ENCODE results near the gene TALDO1. TPM values are rescaled to one million over a fixed set of nuclear protein-coding genes. Genes with fewer than 3 reads are reported as not detected.

Gene TALDO1
- total and polyA plus RNA-seq, 5 experiments from 2014 or later = 120 to 173 (median 160) TPM

- H3K36me3 Mint-ChIP-seq = no peaks in the 10 kb centered on the region
- DNase-seq (peak in 6 of 10 donors; percentile 12 to 46 (median 34)), ATAC-seq (peak; percentile 43 to 66)
- peak overlapping the region; percentile 79 to 91 (median 86) for H3K4me3 Mint-ChIP-seq
- H3K9me3 Mint-ChIP-seq = no peaks in the 10 kb centered on the region
- POLR2A ChIA-PET = interaction anchor here (0.7 to 3.7 kb wide), 6 partner anchors 20 to 209 kb away, joined by 3 to 18 read pairs (median 6); partner anchors contain the start of genes LRRC56 and PIDD1
- H3K4me1 Mint-ChIP-seq = peaks cover 4 to 27% (median 22%) of the 10 kb centered on the region in 4 donors
- peak overlapping the region; percentile 15 to 89 (median 74) for H3K27ac Mint-ChIP-seq
- H3K27me3 Mint-ChIP-seq = no peaks in the 10 kb centered on the region
These were observed 741 bp upstream of the TALDO1 start for GRCh38 chr11:746289-747157.

GRCh38 chr11:748007-748359 is 719 bp downstream of the TALDO1 start:
- H3K27me3 Mint-ChIP-seq = no peaks in the 10 kb centered on the region
- peak in 1 of 2 donors; percentile 4 for ATAC-seq
- POLR2A ChIA-PET = interaction anchor here (0.6 to 3.7 kb wide), 11 partner anchors 8 to 230 kb away, joined by 3 to 18 read pairs (median 5); partner anchors contain the start of genes LRRC56, PIDD1, RPLP2 and TSPAN4
- peak overlapping the region; percentile 1 to 83 (median 76) for H3K27ac Mint-ChIP-seq
- peaks cover 0 to 5% (median 0%) of the 10 kb centered on the region in 3 donors for H3K36me3 Mint-ChIP-seq
- DNase-seq = no peak
- peak overlapping the region; percentile 76 to 88 (median 82) for H3K4me3 Mint-ChIP-seq
- no peaks in the 10 kb centered on the region for H3K9me3 Mint-ChIP-seq
- H3K4me1 Mint-ChIP-seq = peaks cover 4 to 33% (median 22%) of the 10 kb centered on the region in 4 donors

DNA sequence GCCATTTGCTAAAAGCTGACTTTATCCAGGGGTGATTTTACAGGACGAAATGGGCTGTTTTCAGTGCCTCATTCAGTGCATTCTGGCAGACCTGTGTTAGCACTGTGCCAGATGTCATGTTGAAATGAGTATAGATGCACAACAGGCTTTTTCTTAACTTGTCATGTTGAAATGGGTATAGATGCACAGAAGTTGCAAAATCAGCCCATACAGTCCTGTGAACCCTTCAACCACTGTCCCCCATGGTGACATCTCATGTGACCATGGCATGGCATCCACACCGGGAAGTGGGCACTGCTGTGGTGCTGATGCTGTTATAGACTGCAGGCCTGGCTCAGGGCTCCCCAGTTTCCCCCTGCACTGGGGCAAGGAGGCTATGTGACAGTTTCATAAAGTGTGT is 2.5 kb downstream of the TALDO1 start:
- Mint-ChIP-seq H3K36me3 (peaks cover 0 to 5% (median 0%) of the 10 kb centered on the region in 3 donors), H3K27ac (no peak overlapping the region), H3K4me3 (peak overlapping the region in 8 of 10 donors; percentile 11 to 55 (median 37)), H3K27me3 (no peaks in the 10 kb centered on the region), H3K9me3 (no peaks in the 10 kb centered on the region), H3K4me1 (peaks cover 4 to 33% (median 22%) of the 10 kb centered on the region in 4 donors)
- DNase-seq = no peak
- no peak for ATAC-seq
- POLR2A ChIA-PET = interaction anchor here (0.8 to 1.2 kb wide), 2 partner anchors 76 to 533 kb away, joined by 3 to 4 read pairs; no protein-coding TSS in a partner anchor

DNA sequence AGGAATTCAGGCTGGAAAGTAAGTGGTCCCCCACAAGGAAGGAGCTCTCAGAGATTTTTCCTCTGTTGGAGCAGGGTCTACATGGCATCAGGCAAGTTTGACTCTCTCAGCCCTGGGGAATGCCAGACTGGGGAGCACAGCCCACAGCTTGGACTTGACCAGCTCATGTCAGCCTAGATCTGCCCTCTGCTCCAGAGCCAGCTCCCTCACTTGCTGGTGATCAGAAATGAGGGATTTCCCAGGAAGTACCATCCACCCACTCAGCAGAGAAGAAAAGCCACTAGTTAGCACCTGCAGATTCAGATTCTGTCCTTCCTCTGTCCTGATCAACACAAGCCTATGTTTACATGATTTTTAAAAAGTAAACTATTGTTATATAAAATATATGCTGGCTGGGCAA is 13.0 kb downstream of the TALDO1 start:
- H3K4me1 Mint-ChIP-seq = peaks cover 0 to 3% (median under 1%) of the 10 kb centered on the region in 4 donors
- DNase-seq (no peak), ATAC-seq (no peak)
- H3K36me3 Mint-ChIP-seq = peaks cover 0 to 76% (median 0%) of the 10 kb centered on the region in 3 donors
- no peaks in the 10 kb centered on the region for H3K9me3 Mint-ChIP-seq
- no peaks in the 10 kb centered on the region for H3K27me3 Mint-ChIP-seq
- H3K4me3 Mint-ChIP-seq = no peak overlapping the region
- H3K27ac Mint-ChIP-seq = no peak overlapping the region
- POLR2A ChIA-PET = no interaction called here

DNA sequence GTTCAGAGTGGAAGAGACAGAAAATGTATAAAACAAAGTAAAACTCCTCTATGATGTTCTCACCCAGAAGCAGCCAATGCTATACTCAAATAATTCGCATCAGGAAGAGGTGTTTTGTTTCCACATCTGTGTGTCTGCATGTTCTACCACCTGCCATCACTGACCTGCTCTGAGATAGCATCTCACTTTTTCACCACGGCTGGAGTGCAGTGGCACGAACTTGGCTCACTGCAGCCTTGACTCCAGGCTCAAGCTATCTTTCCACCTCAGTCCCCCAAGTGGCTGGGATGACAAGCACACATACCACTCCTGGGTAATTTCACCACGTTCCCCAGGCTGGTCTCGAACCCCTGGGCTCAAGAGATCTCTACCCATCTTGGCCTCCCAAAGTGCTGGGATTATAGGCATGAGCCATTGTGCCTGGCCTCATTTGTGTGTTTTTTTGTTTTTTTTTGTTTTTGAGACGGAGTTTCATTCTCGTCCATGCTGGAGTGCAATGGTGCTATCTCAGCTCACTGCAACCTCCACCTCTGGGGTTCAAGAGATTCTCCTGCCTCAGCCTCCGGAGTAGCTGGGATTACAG is 14.4 kb downstream of the TALDO1 start:
- H3K4me3 Mint-ChIP-seq = no peak overlapping the region
- H3K27ac Mint-ChIP-seq = no peak overlapping the region
- H3K4me1 Mint-ChIP-seq = peaks cover 0 to 3% (median 1%) of the 10 kb centered on the region in 4 donors
- peaks cover 0 to 69% (median 0%) of the 10 kb centered on the region in 3 donors for H3K36me3 Mint-ChIP-seq
- no peaks in the 10 kb centered on the region for H3K27me3 Mint-ChIP-seq
- POLR2A ChIA-PET = interaction anchor here (0.6 to 1.0 kb wide), 2 partner anchors 23 to 35 kb away, joined by 3 read pairs; no protein-coding TSS in a partner anchor
- no peak for DNase-seq
- no peaks in the 10 kb centered on the region for H3K9me3 Mint-ChIP-seq
- no peak for ATAC-seq

- Mint-ChIP-seq H3K27me3 (no peaks in the 10 kb centered on the region), H3K27ac (peak overlapping the region in 2 of 10 donors; percentile 33 to 37), H3K9me3 (no peaks in the 10 kb centered on the region), H3K4me1 (peaks cover 0 to 3% (median 1%) of the 10 kb centered on the region in 4 donors), H3K36me3 (peaks cover 0 to 60% (median 0%) of the 10 kb centered on the region in 3 donors), H3K4me3 (no peak overlapping the region)
- DNase-seq = no peak
- POLR2A ChIA-PET = interaction anchor here (0.6 to 1.0 kb wide), 3 partner anchors 24 to 62 kb away, joined by 3 read pairs; no protein-coding TSS in a partner anchor
- ATAC-seq = no peak
These were observed 15.3 kb downstream of the TALDO1 start for GRCh38 chr11:762421-763072.

GRCh38 chr11:763073-763463 is 15.8 kb downstream of the TALDO1 start:
- H3K36me3 Mint-ChIP-seq = peaks cover 0 to 56% (median 0%) of the 10 kb centered on the region in 3 donors
- ATAC-seq (no peak), DNase-seq (no peak)
- no peaks in the 10 kb centered on the region for H3K9me3 Mint-ChIP-seq
- peak overlapping the region in 1 of 10 donors; percentile 31 for H3K27ac Mint-ChIP-seq
- POLR2A ChIA-PET = interaction anchor here (1.0 kb wide), 1 partner anchor 36 kb away, joined by 3 read pairs; no protein-coding TSS in a partner anchor
- H3K4me3 Mint-ChIP-seq = no peak overlapping the region
- no peaks in the 10 kb centered on the region for H3K27me3 Mint-ChIP-seq
- H3K4me1 Mint-ChIP-seq = peaks cover 0 to 3% (median 1%) of the 10 kb centered on the region in 4 donors

GRCh38 chr11:763549-764321 is 16.5 kb downstream of the TALDO1 start:
- no peaks in the 10 kb centered on the region for H3K9me3 Mint-ChIP-seq
- POLR2A ChIA-PET = interaction anchor here (1.5 kb wide), 1 partner anchor 16 kb away, joined by 6 read pairs; the partner anchor contains the start of gene TALDO1
- H3K36me3 Mint-ChIP-seq = peaks cover 0 to 50% (median 0%) of the 10 kb centered on the region in 3 donors
- ATAC-seq (no peak), DNase-seq (no peak)
- no peak overlapping the region for H3K27ac Mint-ChIP-seq
- H3K4me3 Mint-ChIP-seq = no peak overlapping the region
- peaks cover 0 to 3% (median 1%) of the 10 kb centered on the region in 4 donors for H3K4me1 Mint-ChIP-seq
- H3K27me3 Mint-ChIP-seq = no peaks in the 10 kb centered on the region

DNA sequence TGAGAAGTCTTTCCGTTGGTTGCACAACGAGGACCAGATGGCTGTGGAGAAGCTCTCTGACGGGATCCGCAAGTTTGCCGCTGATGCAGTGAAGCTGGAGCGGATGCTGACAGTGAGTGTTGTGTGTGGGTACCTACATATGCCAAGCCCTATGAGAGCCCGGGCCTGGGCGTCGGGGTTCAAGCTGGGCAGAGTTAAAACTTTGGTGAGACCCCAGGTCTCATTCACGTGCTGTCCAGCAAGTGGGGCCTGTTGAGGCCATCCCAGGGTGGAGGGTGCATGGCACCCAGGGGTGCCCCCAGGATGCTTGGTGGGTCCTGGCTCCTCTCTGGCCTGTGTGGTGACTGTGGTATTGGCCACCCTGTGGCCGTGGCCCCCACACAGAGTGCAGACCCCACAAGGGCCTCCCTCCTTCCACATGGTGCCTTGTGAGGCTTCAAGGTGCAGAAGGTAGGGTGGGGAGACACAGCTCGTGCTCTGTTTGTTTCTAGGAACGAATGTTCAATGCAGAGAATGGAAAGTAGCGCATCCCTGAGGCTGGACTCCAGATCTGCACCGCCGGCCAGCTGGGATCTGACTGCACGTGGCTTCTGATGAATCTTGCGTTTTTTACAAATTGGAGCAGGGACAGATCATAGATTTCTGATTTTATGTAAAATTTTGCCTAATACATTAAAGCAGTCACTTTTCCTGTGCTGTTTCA is 17.2 kb downstream of the TALDO1 start:
- POLR2A ChIA-PET = interaction anchor here (1.5 kb wide), 1 partner anchor 17 kb away, joined by 6 read pairs; the partner anchor contains the start of gene TALDO1
- peak overlapping the region in 4 of 10 donors; percentile 17 to 65 (median 44) for H3K27ac Mint-ChIP-seq

DNA sequence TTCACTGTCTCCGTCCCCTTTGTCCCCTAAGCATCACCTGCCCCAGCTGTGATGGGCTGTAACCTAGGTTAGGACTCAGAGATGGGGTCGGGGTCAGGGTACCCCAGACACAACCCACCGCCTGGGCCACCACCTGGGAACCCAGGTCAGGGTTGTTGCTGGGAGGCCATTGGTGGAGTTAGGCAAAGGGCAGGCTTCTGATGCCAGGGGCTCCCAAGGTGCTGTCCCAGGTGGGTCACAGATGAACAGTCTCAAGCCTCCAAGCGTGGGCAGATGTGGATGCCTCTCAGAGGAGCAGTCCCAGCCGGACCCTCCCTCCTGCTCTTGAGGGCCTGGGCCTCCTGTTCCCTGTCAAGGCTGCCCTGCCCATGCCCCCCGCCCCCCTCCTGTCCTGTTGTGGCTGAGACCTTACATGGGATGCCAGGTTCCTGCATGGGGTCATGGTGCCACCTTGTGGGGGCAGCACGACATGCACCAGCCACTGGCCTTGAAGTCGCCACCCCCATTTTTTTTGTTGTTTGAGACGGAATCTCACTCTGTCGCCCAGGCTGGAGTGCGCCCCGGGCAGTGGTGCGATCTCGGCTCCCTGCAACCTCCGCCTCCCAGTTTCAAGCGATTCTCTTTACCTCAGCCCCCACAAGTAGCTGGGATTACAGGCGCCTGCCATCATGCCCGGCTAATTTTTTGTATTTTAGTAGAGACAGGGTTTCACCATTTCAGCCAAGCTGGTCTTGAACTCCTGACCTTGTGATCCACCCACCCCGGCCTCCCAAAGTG is 17.9 kb downstream of the TALDO1 start:
- Mint-ChIP-seq H3K9me3 (no peaks in the 10 kb centered on the region), H3K36me3 (peaks cover 0 to 44% (median 0%) of the 10 kb centered on the region in 3 donors), H3K4me1 (peaks cover 0 to 3% (median 1%) of the 10 kb centered on the region in 4 donors), H3K27ac (peak overlapping the region in 4 of 10 donors; percentile 28 to 77 (median 50)), H3K27me3 (no peaks in the 10 kb centered on the region), H3K4me3 (peak overlapping the region in 1 of 10 donors; percentile 24)
- POLR2A ChIA-PET = no interaction called here
- peak; percentile 83 to 91 for ATAC-seq
- DNase-seq = peak; percentile 58 to 83 (median 66)

More for the DNA sequence above, 17.2 kb downstream of the TALDO1 start:
- no peak for DNase-seq
- H3K36me3 Mint-ChIP-seq = peaks cover 0 to 45% (median 0%) of the 10 kb centered on the region in 3 donors
- ATAC-seq = no peak
- H3K4me1 Mint-ChIP-seq = peaks cover 0 to 3% (median 1%) of the 10 kb centered on the region in 4 donors
- H3K4me3 Mint-ChIP-seq = no peak overlapping the region
- no peaks in the 10 kb centered on the region for H3K9me3 Mint-ChIP-seq
- no peaks in the 10 kb centered on the region for H3K27me3 Mint-ChIP-seq

Data from naive thymus-derived CD8-positive, alpha-beta T cell (primary cell).